WERI-Rb-1 (cell line): ENCODE measurements around the gene EXD2.
"Not testable (repeated sequence)": the region's sequence is repeated elsewhere in the genome, so short reads cannot be mapped to it uniquely, and the experiment has no call there.

ENCODE experiments used
- DNase-seq: peaks from one replicate; pipeline ENCODE4 v3.0.0-alpha.2; 2020
- H3K27ac ChIP-seq: fragments of 250-450 bp; sonication (Bioruptor Pico); 2 replicates; pipeline ENCODE4 v1.5.1; 2020; ENCODE audit warnings: mild to moderate bottlenecking, moderate library complexity
- H3K27me3 ChIP-seq: fragments of 250-450 bp; sonication (Bioruptor Pico); 2 replicates; pipeline ENCODE4 v1.5.1; 2021; ENCODE audit warnings: mild to moderate bottlenecking, low read depth, moderate library complexity; ENCODE audit not compliant: insufficient read depth, severe bottlenecking
- H3K36me3 ChIP-seq: fragments of 250-450 bp; sonication (Bioruptor Pico); 2 replicates; pipeline ENCODE4 v1.5.1; 2020; ENCODE audit warnings: mild to moderate bottlenecking, moderate library complexity
- H3K4me3 ChIP-seq: 2 replicates; pipeline ENCODE4 v1.5.1; 2011; ENCODE audit warnings: low read depth, mild to moderate bottlenecking, control low read depth, low read length
- H3K9me3 ChIP-seq: fragments of 250-450 bp; sonication (Bioruptor Pico); 2 replicates; pipeline ENCODE4 v1.5.1; 2021; ENCODE audit warnings: mild to moderate bottlenecking, moderate library complexity; ENCODE audit not compliant: severe bottlenecking
- TF ChIP-seq, protein P1 (sequence below): IDR thresholded peaks from 2 replicates; pipeline ENCODE4 v1.5.1; 2011; ENCODE audit warnings: low read depth, mild to moderate bottlenecking, control low read depth, inconsistent platforms, low read length

Gene EXD2

GRCh38 chr14:69181491-69181890, 9.8 kb upstream of the EXD2 start:
- DNase-seq: no peak
- Histone ChIP-seq H3K9me3 (no peaks in the 10 kb centered on the region), H3K4me3 (no peak overlapping the region), H3K36me3 (no peaks in the 10 kb centered on the region), H3K27ac (no peak overlapping the region), H3K27me3 (no peaks in the 10 kb centered on the region)
- TF ChIP-seq, protein P1, sequence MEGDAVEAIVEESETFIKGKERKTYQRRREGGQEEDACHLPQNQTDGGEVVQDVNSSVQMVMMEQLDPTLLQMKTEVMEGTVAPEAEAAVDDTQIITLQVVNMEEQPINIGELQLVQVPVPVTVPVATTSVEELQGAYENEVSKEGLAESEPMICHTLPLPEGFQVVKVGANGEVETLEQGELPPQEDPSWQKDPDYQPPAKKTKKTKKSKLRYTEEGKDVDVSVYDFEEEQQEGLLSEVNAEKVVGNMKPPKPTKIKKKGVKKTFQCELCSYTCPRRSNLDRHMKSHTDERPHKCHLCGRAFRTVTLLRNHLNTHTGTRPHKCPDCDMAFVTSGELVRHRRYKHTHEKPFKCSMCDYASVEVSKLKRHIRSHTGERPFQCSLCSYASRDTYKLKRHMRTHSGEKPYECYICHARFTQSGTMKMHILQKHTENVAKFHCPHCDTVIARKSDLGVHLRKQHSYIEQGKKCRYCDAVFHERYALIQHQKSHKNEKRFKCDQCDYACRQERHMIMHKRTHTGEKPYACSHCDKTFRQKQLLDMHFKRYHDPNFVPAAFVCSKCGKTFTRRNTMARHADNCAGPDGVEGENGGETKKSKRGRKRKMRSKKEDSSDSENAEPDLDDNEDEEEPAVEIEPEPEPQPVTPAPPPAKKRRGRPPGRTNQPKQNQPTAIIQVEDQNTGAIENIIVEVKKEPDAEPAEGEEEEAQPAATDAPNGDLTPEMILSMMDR: no peak

GRCh38 chr14:69182580-69182979, 8.7 kb upstream of the EXD2 start:
- not testable (repeated sequence) for H3K4me3 ChIP-seq, H3K36me3 ChIP-seq

GRCh38 chr14:69183735-69184134, 7.6 kb upstream of the EXD2 start:
- DNase-seq: no peak
- Histone ChIP-seq H3K27ac (no peak overlapping the region), H3K36me3 (no peaks in the 10 kb centered on the region), H3K27me3 (no peaks in the 10 kb centered on the region), H3K4me3 (no peak overlapping the region), H3K9me3 (no peaks in the 10 kb centered on the region)
- TF ChIP-seq, protein P1: no peak

More at GRCh38 chr14:69182580-69182979, 8.7 kb upstream of the EXD2 start:
- not testable (repeated sequence) for H3K27ac ChIP-seq, DNase-seq, H3K9me3 ChIP-seq, H3K27me3 ChIP-seq

DNA sequence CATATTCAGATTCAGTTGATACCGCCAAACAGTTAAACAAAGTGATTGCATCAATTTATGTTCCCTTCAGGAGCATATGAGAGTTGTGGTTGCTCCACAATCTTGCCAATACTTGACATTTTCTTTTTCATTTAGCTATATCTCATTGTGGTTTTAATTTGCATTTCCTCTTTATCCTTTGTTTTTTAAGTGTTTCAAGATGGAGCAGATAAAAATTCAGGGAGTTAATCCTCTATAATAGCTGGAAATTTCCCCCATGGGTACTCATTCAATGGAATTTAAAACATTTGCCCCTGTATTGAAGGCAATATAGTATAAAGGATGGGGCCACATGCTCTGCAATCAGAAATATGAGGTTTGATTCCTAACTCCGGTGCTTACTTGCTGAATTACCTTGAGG, 1.1 kb upstream of the EXD2 start:
- Histone ChIP-seq H3K36me3 (no peaks in the 10 kb centered on the region), H3K9me3 (no peaks in the 10 kb centered on the region), H3K27me3 (no peaks in the 10 kb centered on the region), H3K4me3 (no peak overlapping the region), H3K27ac (no peak overlapping the region)
- DNase-seq: no peak
- TF ChIP-seq, protein P1: no peak

- DNase-seq: no peak
- no peaks in the 10 kb centered on the region for H3K36me3 ChIP-seq
- no peaks in the 10 kb centered on the region for H3K9me3 ChIP-seq
- TF ChIP-seq, protein P1: no peak
- H3K27me3 ChIP-seq: no peaks in the 10 kb centered on the region
- no peak overlapping the region for H3K27ac ChIP-seq
- H3K4me3 ChIP-seq: no peak overlapping the region
Measured at GRCh38 chr14:69193721-69194120, 2.4 kb downstream of the EXD2 start.

DNA sequence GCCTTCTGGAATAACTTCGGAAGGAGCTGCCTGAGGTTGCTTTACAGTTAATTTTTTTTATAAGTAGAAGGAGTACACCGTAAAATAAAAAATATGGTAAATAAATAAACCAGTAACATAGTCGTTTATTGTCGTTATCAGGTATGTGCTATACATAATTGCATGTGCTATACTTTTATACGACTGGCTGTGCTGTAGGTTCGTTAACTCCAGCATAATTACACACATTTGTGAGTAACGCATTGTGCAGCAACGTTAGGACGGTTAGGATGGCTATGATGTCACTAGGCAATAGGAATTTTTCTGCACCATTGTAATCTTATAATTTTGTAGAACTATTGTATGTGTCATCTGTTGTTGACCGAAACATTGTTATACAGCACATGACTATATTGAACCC, 8.5 kb downstream of the EXD2 start:
- Histone ChIP-seq H3K27ac (no peak overlapping the region), H3K4me3 (no peak overlapping the region), H3K27me3 (no peaks in the 10 kb centered on the region), H3K9me3 (no peaks in the 10 kb centered on the region), H3K36me3 (no peaks in the 10 kb centered on the region)
- TF ChIP-seq, protein P1: no peak
- DNase-seq: no peak
